Stimulated activated CD4-positive, alpha-beta T cell treated with anti-CD3 and anti-CD28 coated beads, TNF-alpha, amount 100 ng/mL, for 4 hours (primary cell): ENCODE results near the gene GLT6D1.
"Not testable (repeated sequence)": the region's sequence is repeated elsewhere in the genome, so short reads cannot be mapped to it uniquely, and the experiment has no call there.

ENCODE experiments used
- DNase-seq, 3 experiments: peaks; one replicate each; pipeline ENCODE4 v3.0.0-alpha.2; 2020; ENCODE audit warnings: low read depth in 3 of 3

The GLT6D1 gene

GRCh38 chr9:135639196-135639595 lies at the start of gene GLT6D1:
Gene GLT6D1, minus strand, starts transcription at chr9:135639540. Its CDS starts 353 bp downstream, at chr9:135639187.
- DNase-seq = no peak

GRCh38 chr9:135689011-135689410 lies 49.7 kb upstream of the GLT6D1 start:
- DNase-seq = no peak

- DNase-seq = no peak
These were observed 47.9 kb upstream of the GLT6D1 start for GRCh38 chr9:135687216-135687615.

- no peak for DNase-seq
These were observed 45.4 kb upstream of the GLT6D1 start for GRCh38 chr9:135684691-135685090.

GRCh38 chr9:135683401-135684034 lies 44.2 kb upstream of the GLT6D1 start:
- DNase-seq = no peak

DNA sequence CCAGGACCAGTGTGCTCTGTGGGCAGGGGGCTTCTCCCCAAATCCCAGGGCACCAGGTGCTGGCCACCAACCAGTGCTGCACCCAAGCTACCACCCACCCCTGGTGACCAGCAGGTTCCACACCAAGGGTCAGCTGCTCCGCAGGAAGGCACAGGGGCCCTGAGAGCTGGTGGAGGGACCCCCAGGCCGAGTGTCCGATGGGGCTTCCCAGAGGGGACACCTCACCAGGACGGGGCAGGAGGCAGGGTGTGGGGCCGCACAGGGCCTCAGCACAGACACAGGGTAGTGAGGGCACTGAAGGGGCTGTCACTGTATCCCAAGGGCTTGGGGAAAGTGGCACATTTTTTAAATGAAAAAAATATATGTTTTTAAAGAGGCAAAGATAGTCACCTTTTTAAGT lies 41.8 kb upstream of the GLT6D1 start:
- no peak for DNase-seq

- DNase-seq = no peak
These were observed 40.7 kb upstream of the GLT6D1 start for GRCh38 chr9:135680056-135680455.

GRCh38 chr9:135678236-135679017 lies 39.1 kb upstream of the GLT6D1 start:
- no peak for DNase-seq

GRCh38 chr9:135677641-135678168 lies 38.4 kb upstream of the GLT6D1 start:
- DNase-seq = no peak

GRCh38 chr9:135676891-135677290 lies 37.6 kb upstream of the GLT6D1 start:
- DNase-seq = no peak

DNA sequence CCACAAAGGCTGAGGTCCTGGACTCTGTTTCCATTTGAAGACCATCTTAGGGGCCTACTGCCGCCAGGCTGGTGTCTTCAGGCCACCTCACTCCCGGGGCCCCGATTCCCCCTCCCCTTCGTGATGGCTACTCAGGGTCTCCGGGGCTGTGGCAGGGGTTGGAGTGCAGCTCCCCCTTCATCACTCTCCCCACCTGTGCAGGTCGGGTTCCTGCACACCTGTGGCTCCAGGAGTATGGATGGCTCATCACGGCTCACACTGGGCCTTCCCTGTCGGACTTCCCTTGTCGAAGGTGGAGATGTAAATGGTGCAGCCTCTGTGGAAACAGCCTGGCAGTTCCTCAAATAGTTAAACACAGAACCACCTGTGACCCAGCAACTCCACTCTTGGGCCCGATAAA lies 35.6 kb upstream of the GLT6D1 start:
- no peak for DNase-seq

DNA sequence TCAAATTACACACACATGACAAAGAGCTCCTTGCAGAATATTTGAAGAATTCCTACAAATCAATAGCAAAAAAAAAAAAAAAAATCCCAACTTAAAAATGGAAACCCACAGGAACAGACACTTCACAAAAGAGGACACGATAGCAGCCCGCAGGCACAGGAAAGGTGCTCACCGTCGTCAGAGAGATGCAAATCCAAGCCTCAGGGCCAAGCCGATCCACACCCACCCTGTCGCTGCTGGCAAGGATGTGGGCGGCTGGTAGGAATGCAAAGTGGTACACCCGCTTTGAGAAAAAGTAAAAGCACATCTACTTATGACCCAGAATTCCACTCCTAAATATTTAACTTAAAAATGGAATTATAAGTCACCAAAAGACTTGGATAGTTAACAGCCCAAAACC lies 34.6 kb upstream of the GLT6D1 start:
- DNase-seq = no peak

DNA sequence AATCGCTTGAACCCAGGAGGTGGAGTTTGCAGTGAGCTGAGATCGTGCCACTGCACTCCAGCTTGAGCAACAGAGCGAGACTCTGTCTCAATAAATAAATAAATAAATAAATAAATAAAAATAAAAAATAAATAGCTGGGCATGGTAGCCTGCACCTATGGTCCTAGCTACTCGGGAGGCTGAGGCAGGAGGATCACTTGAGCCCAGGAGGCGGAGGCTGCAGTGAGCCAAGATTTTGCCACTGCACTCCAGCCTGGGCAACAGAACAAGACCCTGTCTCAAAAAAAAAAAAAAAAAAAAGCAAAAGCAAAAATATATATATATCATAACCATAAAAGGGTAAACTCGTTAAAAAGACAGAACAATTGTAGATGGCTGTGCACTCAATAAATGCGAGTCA lies 33.4 kb upstream of the GLT6D1 start:
- DNase-seq = not testable (repeated sequence)

DNA sequence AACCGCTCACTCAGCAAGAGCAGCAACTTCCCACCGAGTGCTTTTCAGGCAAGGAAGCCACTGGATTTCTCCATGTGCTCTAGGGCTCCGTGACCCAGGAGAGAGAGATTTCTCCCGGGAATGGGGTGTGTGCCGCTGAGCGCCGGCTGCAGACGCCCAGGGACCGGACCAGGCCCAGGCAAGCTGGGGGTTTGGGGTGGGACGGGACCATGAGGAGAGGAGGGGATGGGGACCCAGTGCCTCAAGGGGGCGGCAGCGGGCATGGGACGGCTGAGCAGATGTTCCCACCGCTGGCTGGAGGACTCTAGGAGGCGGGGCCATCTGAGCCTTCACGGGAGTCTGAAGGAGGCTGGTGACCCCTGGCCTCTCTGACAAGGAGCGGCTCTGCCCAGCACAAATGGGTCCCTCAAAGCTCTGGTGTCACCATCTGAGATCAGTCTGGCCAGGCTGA lies 32.3 kb upstream of the GLT6D1 start:
- no peak for DNase-seq

GRCh38 chr9:135670721-135671590 lies 31.6 kb upstream of the GLT6D1 start:
- DNase-seq = no peak

- no peak for DNase-seq
These were observed 30.4 kb upstream of the GLT6D1 start for GRCh38 chr9:135669616-135670285.

DNA sequence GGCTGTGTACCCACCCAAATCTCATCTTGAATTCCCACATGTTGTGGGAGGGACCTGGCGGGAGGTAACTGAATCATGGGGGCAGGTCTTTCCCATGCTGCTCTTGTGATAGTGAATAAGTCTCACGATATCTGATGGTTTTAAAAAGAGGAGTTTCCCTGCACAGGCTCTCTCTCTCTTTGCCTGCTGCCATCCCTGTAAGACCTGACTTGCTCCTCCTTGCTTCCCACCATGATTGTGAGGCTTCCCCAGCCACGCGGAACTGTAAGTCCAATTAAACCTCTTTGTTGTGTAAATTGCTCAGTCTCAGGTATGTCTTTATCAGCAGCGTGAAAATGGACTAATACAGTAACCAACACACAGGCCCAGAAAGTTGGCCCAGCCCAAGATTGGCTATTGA lies 29.7 kb upstream of the GLT6D1 start:
- DNase-seq = not testable (repeated sequence)

DNA sequence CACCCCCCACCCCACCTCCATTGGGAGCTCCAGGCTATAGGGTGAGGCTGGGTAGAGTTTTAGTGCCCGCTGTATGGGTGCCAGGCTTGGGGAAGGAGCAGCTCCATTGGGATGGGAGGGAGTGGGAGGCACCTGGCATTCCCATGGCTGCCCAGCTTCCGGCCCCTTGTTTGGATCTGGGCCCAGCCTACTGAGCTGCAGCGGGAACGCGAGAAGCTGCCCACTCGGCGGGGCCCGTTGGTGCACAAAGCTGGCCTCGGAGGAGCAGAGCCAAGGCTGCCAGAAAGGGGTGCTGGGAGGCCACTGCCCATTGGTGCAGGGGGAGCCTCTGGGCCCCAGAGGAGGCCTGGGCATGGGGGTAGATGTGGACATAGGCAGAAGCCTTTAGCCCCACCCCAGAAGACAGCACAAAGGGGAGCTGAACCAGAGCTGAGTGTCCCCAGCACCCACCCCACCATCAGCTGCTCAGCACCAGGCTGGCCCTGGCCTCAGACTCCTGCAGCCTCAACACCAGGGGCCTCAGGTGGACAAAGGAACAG lies 28.2 kb upstream of the GLT6D1 start:
- no peak for DNase-seq

- no peak for DNase-seq
These were observed 27.5 kb upstream of the GLT6D1 start for GRCh38 chr9:135666534-135667462.

DNA sequence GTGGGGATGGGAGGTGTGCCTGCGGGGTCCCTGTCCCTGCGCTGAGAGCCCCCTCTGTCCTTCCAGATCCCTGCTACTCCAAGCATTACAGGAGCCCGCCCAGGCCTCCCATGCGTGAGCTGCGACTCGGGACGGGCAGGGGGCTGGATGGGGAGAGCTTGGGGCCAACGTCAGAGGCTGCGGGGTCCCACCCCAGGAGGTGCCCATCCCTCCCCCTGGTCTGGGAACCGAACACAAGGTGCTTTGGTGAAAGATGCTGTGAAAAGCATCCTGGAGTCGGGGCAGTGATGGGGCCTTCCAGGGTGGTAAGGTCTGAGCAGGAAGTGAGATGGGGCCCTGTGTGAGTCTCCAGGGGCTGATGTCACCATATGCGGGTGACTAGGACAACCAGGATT lies 26.5 kb upstream of the GLT6D1 start:
- no peak for DNase-seq
